Tibial nerve (tissue), 4 donors: ENCODE measurements around the gene CHTF18. TPM values are rescaled to one million over a fixed set of nuclear protein-coding genes. Genes with fewer than 3 reads are reported as not detected.

Experiments
- DNase-seq, 2 donors: peaks; one replicate each; pipeline ENCODE4 v3.0.0-alpha.2; 2019; ENCODE audit warnings: low spot score in 2 of 2
- H3K27ac ChIP-seq, 4 donors: fragments of 200-600 bp; sonication (generic) in 3 of 4; one replicate each; pipeline ENCODE4 v1.5.1; 2017 to 2019; ENCODE audit warnings: mild to moderate bottlenecking in 1 of 4
- H3K27me3 ChIP-seq, 2 donors: fragments of 200-600 bp; sonication (generic) in 1 of 2; one replicate each; pipeline versions ENCODE4 v1.5.1 to v1.6.0; 2017 to 2019
- H3K36me3 ChIP-seq, 3 donors: fragments of 200-600 bp; sonication (generic); one replicate each; pipeline ENCODE4 v1.5.1; 2018 to 2019
- H3K4me1 ChIP-seq, 4 donors: fragments of 200-600 bp; sonication (generic) in 3 of 4; one replicate each; pipeline ENCODE4 v1.5.1; 2017 to 2019
- H3K4me3 ChIP-seq, 4 donors: fragments of 200-600 bp; sonication (generic) in 3 of 4; one replicate each; pipeline ENCODE4 v1.5.1; 2017 to 2019; ENCODE audit warnings: mild to moderate bottlenecking in 1 of 4, moderate library complexity in 1 of 4
- H3K9me3 ChIP-seq, 4 donors: fragments of 200-600 bp; sonication (generic) in 3 of 4; one replicate each; pipeline ENCODE4 v1.5.1; 2017 to 2019
- EP300 ChIP-seq, 2 donors: sonication (generic); formaldehyde crosslinking; IDR thresholded peaks; one replicate each; pipeline ENCODE4 v1.6.1; 2017; ENCODE audit warnings: antibody characterized with exemption in 2 of 2, mild to moderate bottlenecking in 1 of 2
- POLR2A ChIP-seq, 2 donors: fragments of 450-650 bp; IDR thresholded peaks; one replicate each; pipeline ENCODE4 v1.6.1; 2017; ENCODE audit warnings: antibody characterized with exemption in 2 of 2, mild to moderate bottlenecking in 2 of 2, moderate library complexity in 2 of 2
- WGBS, 2 donors: methylation state at CpG; one replicate each; pipeline ENCODE4 v1.1.5; 2018; 5-methylcytosine and 5-hydroxymethylcytosine counted together
- total RNA-seq, 4 donors: library from RNA; depleted of rRNA; stranded (reverse); fragments of >200 nt; gene quantifications; one replicate each; pipeline ENCODE4 v1.1.0, GENCODE V29; 2016
- TF ChIP-seq, protein P1 (sequence below), 5 experiments: fragments of 200-600 bp in 3 of 5; fragments of 450-650 bp in 2 of 5; sonication (generic) in 3 of 5; IDR thresholded peaks; one replicate each; pipeline ENCODE4 v1.5.1; 2016 to 2019; ENCODE audit warnings: antibody characterized with exemption in 5 of 5, mild to moderate bottlenecking in 3 of 5, moderate library complexity in 2 of 5

Gene CHTF18
- total RNA-seq, 4 donors from 2014 or later = 6.1 to 57.5 (median 17.7) TPM

DNA sequence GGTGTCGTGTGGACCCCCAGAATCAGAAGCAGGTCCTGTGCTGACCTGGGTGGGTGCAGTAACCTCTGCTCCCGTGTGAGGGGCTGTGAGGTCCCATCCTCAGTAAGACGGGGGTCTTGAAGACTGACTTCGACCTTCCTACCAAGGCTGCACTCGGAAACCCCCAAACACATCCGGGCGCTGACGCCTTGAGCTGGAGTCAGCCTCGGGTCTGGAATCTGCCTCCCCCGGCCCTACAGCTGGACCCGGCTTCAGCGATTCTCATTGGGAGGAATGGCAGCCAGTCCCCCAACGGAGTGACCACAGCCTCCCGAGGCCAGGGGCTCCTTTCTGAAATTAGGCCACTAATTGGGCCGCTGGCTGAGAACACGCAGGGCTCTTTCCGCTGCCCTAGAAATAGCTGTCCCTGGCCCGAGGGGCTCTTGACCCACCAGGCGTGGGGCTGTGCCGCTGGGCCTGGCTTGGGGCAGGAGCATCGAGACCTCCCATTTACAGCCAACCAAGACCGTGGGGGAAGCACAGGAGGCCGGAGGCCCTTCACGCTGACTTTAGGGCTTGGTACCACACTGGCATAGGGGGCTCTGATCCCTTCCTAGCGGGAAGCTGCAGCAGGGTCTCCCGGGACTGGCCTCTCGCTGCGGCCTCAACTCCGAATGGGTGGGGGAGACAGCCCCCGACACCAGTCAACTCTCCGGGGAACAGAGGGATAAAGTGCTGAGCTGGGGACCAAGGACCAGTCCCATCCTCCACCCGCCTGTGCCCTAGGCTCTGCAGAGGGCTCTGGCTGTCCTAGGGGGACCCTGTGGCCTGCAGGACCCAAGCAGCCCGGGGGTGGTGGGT is 14.7 kb downstream of the CHTF18 start:
- WGBS, 2 donors = 42 to 59% methylated on average over 18 to 32 of the region's 33 CpGs
- Histone ChIP-seq H3K36me3 (no peaks in the 10 kb centered on the region), H3K9me3 (no peaks in the 10 kb centered on the region), H3K4me3 (no peak overlapping the region), H3K27me3 (peaks cover 0 to 54% of the 10 kb centered on the region in 2 donors), H3K4me1 (peaks cover 0 to 19% (median 10%) of the 10 kb centered on the region in 4 donors), H3K27ac (no peak overlapping the region)
- no peak for TF ChIP-seq EP300 (IDR thresholded peaks at IDR 0.05)
- no peak for DNase-seq

DNA sequence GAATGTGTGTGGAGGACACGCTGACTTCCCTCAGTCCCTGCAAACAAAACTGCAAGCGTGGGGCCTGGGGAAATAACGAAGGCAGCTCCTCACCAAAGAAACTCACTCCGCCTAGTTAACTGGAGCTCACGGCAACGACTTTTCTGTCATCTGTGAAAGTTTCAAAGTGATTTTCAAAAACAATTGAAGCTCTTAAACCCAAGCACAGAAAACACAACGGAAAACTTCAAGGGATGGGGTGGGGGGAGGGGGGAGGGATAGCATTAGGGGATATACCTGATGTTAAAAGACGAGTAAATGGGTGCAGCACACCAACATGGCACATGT is 15.3 kb downstream of the CHTF18 start:
- WGBS, 2 donors = 27 to 47% methylated on average over 8 of the region's 8 CpGs

DNA sequence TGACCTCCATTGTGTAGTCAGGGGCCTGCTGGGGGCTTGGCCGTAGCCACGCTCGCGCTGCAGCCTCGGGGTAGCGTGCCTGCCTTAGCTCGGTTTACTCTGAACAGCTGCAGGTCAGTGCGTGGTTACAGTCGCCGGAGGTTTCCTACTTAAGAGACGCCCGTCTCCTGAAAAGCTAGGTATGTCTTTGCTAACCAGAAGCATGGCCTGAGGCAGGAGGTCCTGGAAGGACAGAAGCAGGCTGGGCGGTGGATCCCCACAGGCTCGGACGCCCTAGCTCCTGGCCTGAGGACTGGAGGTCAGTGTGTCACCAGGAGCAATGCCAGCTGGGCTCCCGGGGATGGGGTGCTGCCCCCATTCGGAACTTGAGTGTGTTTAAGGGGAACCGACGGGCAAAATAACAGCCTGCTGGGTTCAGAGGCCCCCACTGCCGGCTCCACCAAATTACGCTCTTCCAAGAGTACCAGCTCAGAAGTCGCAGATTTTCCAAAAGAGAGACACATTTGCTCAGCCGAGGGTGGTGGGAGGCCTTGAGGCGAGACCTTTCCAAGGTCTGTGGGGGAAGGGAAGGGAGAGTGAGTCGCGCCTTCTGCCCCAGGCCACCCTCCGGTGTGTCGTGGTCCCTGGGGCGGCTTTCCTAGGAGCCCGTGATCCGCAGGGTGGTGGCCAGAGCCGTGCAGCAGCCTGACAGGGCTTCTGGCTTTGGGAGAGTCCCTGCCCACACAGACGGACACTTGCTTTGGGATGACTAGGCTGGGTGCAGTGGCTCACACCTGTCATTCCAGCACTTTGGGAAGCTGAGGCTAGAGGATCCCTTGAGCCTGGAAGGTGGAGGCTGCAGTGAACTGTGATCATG is 16.0 kb downstream of the CHTF18 start:
- TF ChIP-seq EP300 (IDR thresholded peaks at IDR 0.05) (no peak), POLR2A (IDR thresholded peaks at IDR 0.05) (no peak)
- TF ChIP-seq, protein P1, sequence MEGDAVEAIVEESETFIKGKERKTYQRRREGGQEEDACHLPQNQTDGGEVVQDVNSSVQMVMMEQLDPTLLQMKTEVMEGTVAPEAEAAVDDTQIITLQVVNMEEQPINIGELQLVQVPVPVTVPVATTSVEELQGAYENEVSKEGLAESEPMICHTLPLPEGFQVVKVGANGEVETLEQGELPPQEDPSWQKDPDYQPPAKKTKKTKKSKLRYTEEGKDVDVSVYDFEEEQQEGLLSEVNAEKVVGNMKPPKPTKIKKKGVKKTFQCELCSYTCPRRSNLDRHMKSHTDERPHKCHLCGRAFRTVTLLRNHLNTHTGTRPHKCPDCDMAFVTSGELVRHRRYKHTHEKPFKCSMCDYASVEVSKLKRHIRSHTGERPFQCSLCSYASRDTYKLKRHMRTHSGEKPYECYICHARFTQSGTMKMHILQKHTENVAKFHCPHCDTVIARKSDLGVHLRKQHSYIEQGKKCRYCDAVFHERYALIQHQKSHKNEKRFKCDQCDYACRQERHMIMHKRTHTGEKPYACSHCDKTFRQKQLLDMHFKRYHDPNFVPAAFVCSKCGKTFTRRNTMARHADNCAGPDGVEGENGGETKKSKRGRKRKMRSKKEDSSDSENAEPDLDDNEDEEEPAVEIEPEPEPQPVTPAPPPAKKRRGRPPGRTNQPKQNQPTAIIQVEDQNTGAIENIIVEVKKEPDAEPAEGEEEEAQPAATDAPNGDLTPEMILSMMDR (IDR thresholded peaks at IDR 0.05) = no peak
- peaks cover 0 to 41% of the 10 kb centered on the region in 2 donors for H3K27me3 ChIP-seq
- no peaks in the 10 kb centered on the region for H3K36me3 ChIP-seq
- H3K9me3 ChIP-seq = no peaks in the 10 kb centered on the region
- WGBS, 2 donors = 53 to 55% methylated on average over 30 to 33 of the region's 33 CpGs
- peaks cover 0 to 23% (median 14%) of the 10 kb centered on the region in 4 donors for H3K4me1 ChIP-seq
- no peak overlapping the region for H3K4me3 ChIP-seq
- DNase-seq = no peak
- no peak overlapping the region for H3K27ac ChIP-seq

More for the DNA sequence above, 15.3 kb downstream of the CHTF18 start:
- Histone ChIP-seq H3K4me1 (peaks cover 0 to 23% (median 13%) of the 10 kb centered on the region in 4 donors), H3K36me3 (no peaks in the 10 kb centered on the region), H3K27me3 (peaks cover 0 to 49% of the 10 kb centered on the region in 2 donors), H3K9me3 (no peaks in the 10 kb centered on the region), H3K4me3 (no peak overlapping the region), H3K27ac (no peak overlapping the region)
- no peak for TF ChIP-seq EP300 (IDR thresholded peaks at IDR 0.05)
- TF ChIP-seq POLR2A (IDR thresholded peaks at IDR 0.05) = no peak
- TF ChIP-seq, protein P1 (IDR thresholded peaks at IDR 0.05) = no peak
- no peak for DNase-seq

DNA sequence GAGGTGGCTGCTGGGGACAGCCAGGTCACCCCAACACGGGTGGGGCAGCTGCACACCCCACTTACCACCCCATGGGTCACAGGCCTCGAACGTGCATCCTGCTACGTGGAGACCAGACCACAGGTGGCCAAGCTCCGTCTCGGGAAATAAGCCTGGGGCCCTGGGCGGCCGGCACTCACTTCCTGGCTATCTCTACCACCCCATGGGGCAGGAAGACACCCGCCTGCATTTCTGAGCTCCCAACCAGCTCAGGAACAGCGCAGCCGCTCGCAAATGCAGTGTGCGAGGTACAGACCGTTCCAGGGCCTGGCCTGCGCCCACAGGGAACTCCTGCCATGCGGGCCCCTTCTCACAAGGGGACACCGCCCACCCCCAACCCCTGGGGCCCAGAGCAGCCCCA is 17.1 kb downstream of the CHTF18 start:
- H3K4me3 ChIP-seq = no peak overlapping the region
- DNase-seq = no peak
- H3K27me3 ChIP-seq = peaks cover 0 to 31% of the 10 kb centered on the region in 2 donors
- H3K27ac ChIP-seq = no peak overlapping the region
- H3K9me3 ChIP-seq = no peaks in the 10 kb centered on the region
- WGBS, 2 donors = 88 to 100% methylated on average over 1 to 8 of the region's 17 CpGs
- H3K36me3 ChIP-seq = no peaks in the 10 kb centered on the region
- TF ChIP-seq POLR2A (IDR thresholded peaks at IDR 0.05) = no peak
- TF ChIP-seq, protein P1 (IDR thresholded peaks at IDR 0.05) = no peak
- TF ChIP-seq EP300 (IDR thresholded peaks at IDR 0.05) = no peak
- peaks cover 0 to 20% (median 14%) of the 10 kb centered on the region in 4 donors for H3K4me1 ChIP-seq

DNA sequence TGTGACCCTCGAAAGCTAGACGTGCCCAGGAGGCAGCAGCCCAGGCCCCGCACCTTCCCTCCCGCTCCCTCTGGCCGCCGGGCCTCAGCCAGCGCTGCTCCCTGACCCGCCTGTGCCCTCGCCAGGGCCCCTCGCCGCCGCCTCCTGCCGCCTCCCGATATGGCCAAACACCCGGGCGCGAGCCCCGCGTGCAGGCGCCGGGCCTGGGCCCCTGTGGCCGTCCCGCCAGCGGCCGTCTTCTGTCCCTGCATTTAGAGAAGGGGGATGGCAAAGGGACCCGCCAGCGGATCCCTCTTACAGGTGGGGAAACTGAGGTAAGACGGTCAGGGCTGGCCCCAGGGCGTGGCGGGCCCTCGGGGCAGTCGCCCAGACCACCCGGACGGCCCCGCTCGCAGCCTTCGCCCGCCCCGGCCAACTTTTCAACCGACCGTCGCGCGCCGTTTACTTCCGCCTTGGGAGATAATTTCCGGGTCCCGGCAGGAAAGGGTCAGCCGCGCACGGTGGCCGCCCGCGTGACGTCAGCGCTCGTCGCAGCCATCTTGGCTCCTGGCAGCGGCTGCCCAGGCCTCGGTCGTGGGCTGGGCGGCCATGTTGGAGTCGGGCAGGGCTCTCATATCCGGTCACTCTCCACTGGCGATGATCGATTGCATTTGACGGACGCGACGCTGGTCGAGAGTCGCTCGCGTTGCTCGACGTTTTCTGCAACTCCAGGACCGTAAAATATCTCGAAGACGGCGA is 19.1 kb downstream of the CHTF18 start:
- Histone ChIP-seq H3K4me1 (peaks cover 0 to 19% (median 14%) of the 10 kb centered on the region in 4 donors), H3K4me3 (peak overlapping the region; percentile 74 to 88 (median 83)), H3K36me3 (no peaks in the 10 kb centered on the region), H3K27ac (peak overlapping the region; percentile 80 to 95 (median 92)), H3K27me3 (peaks cover 0 to 14% of the 10 kb centered on the region in 2 donors), H3K9me3 (peaks cover 0 to 6% (median 0%) of the 10 kb centered on the region in 4 donors)
- 42 to 45% methylated on average over 58 to 80 of the region's 80 CpGs for WGBS, 2 donors
- TF ChIP-seq POLR2A (IDR thresholded peaks at IDR 0.05) (peak; percentile 40 to 70), EP300 (IDR thresholded peaks at IDR 0.05) (peak; percentile 76 to 92)
- TF ChIP-seq, protein P1 (IDR thresholded peaks at IDR 0.05) = peak in 1 of 5 experiments; percentile 10
- peak; percentile 69 to 84 for DNase-seq
